T-helper 17 cell (primary cell): ENCODE data around the gene CREG2. TPM values are rescaled to one million over a fixed set of nuclear protein-coding genes. Genes with fewer than 3 reads are reported as not detected.
A peak's percentile ranks its signal among the peaks of the same experiment; 100 is the strongest.

Source experiments
- ATAC-seq: fragments of 150-1000 bp; cut with Tn5 transposase; 2 replicates; pipeline ENCODE4 v1.10.0; 2021; ENCODE audit warnings: mild to moderate bottlenecking, moderate library complexity
- DNase-seq, 3 donors: peaks; one replicate each; pipeline versions ENCODE4 v3.0.0 to v3.0.0-alpha.2; 2020 to 2021
- H3K9me3 ChIP-seq: one replicate; pipeline ENCODE4 v1.7.0; 2013; ENCODE audit warnings: low read length, mild to moderate bottlenecking; ENCODE audit not compliant: control insufficient read depth, poor library complexity, severe bottlenecking
- H3K27ac Mint-ChIP-seq: one replicate; pipeline ENCODE4 v1.8.0; 2022; ENCODE audit warnings: mild to moderate bottlenecking, moderate library complexity, mixed read lengths
- H3K27me3 Mint-ChIP-seq: one replicate; pipeline ENCODE4 v1.8.0; 2022; ENCODE audit warnings: mixed read lengths
- H3K36me3 Mint-ChIP-seq: one replicate; pipeline ENCODE4 v1.8.0; 2022; ENCODE audit warnings: low read depth, mixed read lengths
- H3K4me1 Mint-ChIP-seq: one replicate; pipeline ENCODE4 v1.8.0; 2022; ENCODE audit warnings: mild to moderate bottlenecking, mixed read lengths
- H3K4me3 Mint-ChIP-seq: one replicate; pipeline ENCODE4 v1.8.0; 2022; ENCODE audit warnings: mild to moderate bottlenecking, moderate library complexity, mixed read lengths
- total RNA-seq, 4 donors: library from RNA in 2 of 4; stranded (reverse) in 2 of 4; gene quantifications; one replicate each; pipeline ENCODE4 v1.2.3 and lab custom pipeline; 2022 to 2026

The CREG2 gene
- total RNA-seq, 2 donors from 2014 or later = 0.30 to 0.39 TPM

DNA sequence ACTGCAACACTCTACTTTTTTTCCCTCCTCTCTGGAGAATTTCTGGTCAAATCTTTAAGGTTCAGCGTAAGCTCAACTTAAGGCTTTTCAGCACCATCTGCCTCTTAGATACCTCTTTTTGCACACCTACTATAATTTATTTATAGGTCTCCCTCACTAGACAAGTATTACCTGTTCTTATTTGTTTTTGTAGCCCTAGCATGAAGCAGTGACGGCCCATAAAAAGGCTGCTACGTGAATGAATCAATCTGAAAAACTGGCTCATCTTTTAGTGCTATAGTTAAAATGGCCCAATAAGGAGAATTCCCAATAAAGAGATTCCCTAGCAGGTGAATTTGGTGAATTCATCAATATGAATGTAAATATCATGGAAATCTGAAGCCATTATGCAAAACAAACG lies 85.3 kb downstream of the CREG2 start:
- no peaks in the 10 kb centered on the region for H3K27me3 Mint-ChIP-seq
- ATAC-seq (no peak), DNase-seq (no peak)
- H3K36me3 Mint-ChIP-seq = peaks cover 7% of the 10 kb centered on the region
- peak overlapping the region; percentile 41 for H3K4me3 Mint-ChIP-seq
- peaks cover 66% of the 10 kb centered on the region for H3K4me1 Mint-ChIP-seq
- no peaks in the 10 kb centered on the region for H3K9me3 ChIP-seq
- peak overlapping the region; percentile 74 for H3K27ac Mint-ChIP-seq

- H3K4me1 Mint-ChIP-seq = peaks cover 64% of the 10 kb centered on the region
- peak overlapping the region; percentile 31 for H3K4me3 Mint-ChIP-seq
- H3K27ac Mint-ChIP-seq = peak overlapping the region; percentile 74
- ATAC-seq (no peak), DNase-seq (no peak)
- H3K9me3 ChIP-seq = no peaks in the 10 kb centered on the region
- H3K36me3 Mint-ChIP-seq = no peaks in the 10 kb centered on the region
- no peaks in the 10 kb centered on the region for H3K27me3 Mint-ChIP-seq
These were observed 86.5 kb downstream of the CREG2 start for GRCh38 chr2:101300836-101301235.

DNA sequence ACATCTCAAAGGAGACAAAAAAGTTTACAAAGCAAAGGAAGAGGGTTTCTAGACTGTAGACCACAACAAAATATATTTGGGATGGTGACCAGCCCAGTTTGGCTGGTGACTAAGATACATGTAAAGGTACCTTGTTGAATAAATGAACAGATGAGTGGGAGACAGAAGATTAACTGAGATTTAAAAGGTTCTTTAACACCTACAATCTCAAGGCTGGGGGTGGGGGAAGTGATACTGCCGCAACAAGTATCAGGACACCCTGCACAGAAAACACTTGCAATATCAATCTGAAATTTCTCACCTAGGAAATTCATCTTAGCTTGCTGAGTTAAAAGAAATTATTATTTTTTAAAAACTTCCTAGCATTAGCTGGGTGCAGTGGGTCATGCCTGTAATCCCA lies 87.1 kb downstream of the CREG2 start:
- H3K9me3 ChIP-seq = no peaks in the 10 kb centered on the region
- peak overlapping the region; percentile 76 for H3K4me3 Mint-ChIP-seq
- peak overlapping the region; percentile 74 for H3K27ac Mint-ChIP-seq
- H3K4me1 Mint-ChIP-seq = peaks cover 58% of the 10 kb centered on the region
- DNase-seq (no peak), ATAC-seq (peak; percentile 22)
- no peaks in the 10 kb centered on the region for H3K36me3 Mint-ChIP-seq
- no peaks in the 10 kb centered on the region for H3K27me3 Mint-ChIP-seq

GRCh38 chr2:101299604-101300003 lies 87.7 kb downstream of the CREG2 start:
- Mint-ChIP-seq H3K27ac (peak overlapping the region; percentile 74), H3K27me3 (no peaks in the 10 kb centered on the region), H3K36me3 (no peaks in the 10 kb centered on the region), H3K4me1 (peaks cover 59% of the 10 kb centered on the region), H3K4me3 (peak overlapping the region; percentile 76)
- no peaks in the 10 kb centered on the region for H3K9me3 ChIP-seq
- ATAC-seq (no peak), DNase-seq (no peak)

- H3K27ac Mint-ChIP-seq = peak overlapping the region; percentile 87
- no peaks in the 10 kb centered on the region for H3K36me3 Mint-ChIP-seq
- no peaks in the 10 kb centered on the region for H3K27me3 Mint-ChIP-seq
- H3K4me3 Mint-ChIP-seq = peak overlapping the region; percentile 59
- ATAC-seq = no peak
- peaks cover 50% of the 10 kb centered on the region for H3K4me1 Mint-ChIP-seq
- no peaks in the 10 kb centered on the region for H3K9me3 ChIP-seq
- no peak for DNase-seq
These were observed 89.9 kb downstream of the CREG2 start for GRCh38 chr2:101297383-101297782.

GRCh38 chr2:101296371-101296770 lies 90.9 kb downstream of the CREG2 start:
- peaks cover 44% of the 10 kb centered on the region for H3K4me1 Mint-ChIP-seq
- H3K36me3 Mint-ChIP-seq = no peaks in the 10 kb centered on the region
- H3K27me3 Mint-ChIP-seq = no peaks in the 10 kb centered on the region
- H3K9me3 ChIP-seq = no peaks in the 10 kb centered on the region
- peak overlapping the region; percentile 59 for H3K4me3 Mint-ChIP-seq
- peak overlapping the region; percentile 32 for H3K27ac Mint-ChIP-seq
- ATAC-seq = no peak
- DNase-seq = no peak

DNA sequence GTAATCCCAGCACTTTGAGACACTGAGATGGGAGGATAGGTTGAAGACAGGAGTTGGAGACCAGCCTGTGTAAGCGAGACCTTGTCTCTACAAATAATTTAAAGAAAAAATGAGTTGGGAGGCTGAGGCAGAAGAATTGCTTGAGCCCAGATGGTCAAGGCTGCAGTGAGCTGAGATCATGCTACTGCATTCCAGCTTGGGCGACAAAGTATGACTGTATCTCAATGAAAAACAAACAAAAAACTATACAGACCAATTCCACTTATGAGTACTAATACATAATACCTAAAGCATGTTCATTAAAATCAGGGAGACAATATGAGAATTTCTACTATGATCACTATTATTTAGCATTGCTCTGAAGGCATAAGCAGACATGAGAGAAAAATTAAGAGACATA lies 91.4 kb downstream of the CREG2 start:
- H3K36me3 Mint-ChIP-seq = no peaks in the 10 kb centered on the region

More for the DNA sequence above, 91.4 kb downstream of the CREG2 start:
- DNase-seq (no peak), ATAC-seq (no peak)
- Mint-ChIP-seq H3K27ac (peak overlapping the region; percentile 32), H3K4me1 (peaks cover 41% of the 10 kb centered on the region), H3K27me3 (no peaks in the 10 kb centered on the region), H3K4me3 (no peak overlapping the region)
- no peaks in the 10 kb centered on the region for H3K9me3 ChIP-seq

Other genes with a start within 250 kb of the CREG2 start
- 1 to 10 TPM in 1 of 2 donors, under 1 TPM in 1; 0.39 to 1.9 TPM for gene TBC1D8, start 236.1 kb downstream of the CREG2 start, total RNA-seq
- gene CNOT11, start 134.6 kb downstream of the CREG2 start, total RNA-seq = 10 to 100 TPM; 48.3 to 48.5 TPM
- 100 to 1,000 TPM; 180 to 185 TPM for gene RNF149, start 78.8 kb downstream of the CREG2 start, total RNA-seq
- gene RFX8, start 87.6 kb upstream of the CREG2 start, total RNA-seq = under 1 TPM in 1 of 2 donors, not detected in 1; 0.44 TPM